Smooth muscle cell (in vitro differentiated cells): ENCODE data around the gene NTN5. TPM values are rescaled to one million over a fixed set of nuclear protein-coding genes. Genes with fewer than 3 reads are reported as not detected.

Source experiments
- DNase-seq: peaks from one replicate; lab custom pipeline; 2025; ENCODE audit not compliant: unreplicated experiment; lab: John Stamatoyannopoulos, UW
- H2AFZ ChIP-seq: fragments of 200-600 bp; sonication (generic); 2 replicates; pipeline ENCODE4 v1.6.0; 2016; ENCODE audit warnings: antibody characterized with exemption, low read depth, mild to moderate bottlenecking
- H3F3A ChIP-seq: fragments of 200-600 bp; sonication (generic); 2 replicates; pipeline ENCODE4 v1.6.0; 2017; ENCODE audit warnings: antibody characterized with exemption, low read depth
- H3K27ac ChIP-seq: fragments of 200-600 bp; sonication (generic); 2 replicates; pipeline ENCODE4 v1.5.1; 2016; ENCODE audit warnings: low read depth, mild to moderate bottlenecking
- H3K27me3 ChIP-seq: fragments of 200-600 bp; sonication (generic); 2 replicates; pipeline ENCODE4 v1.6.1; 2016; ENCODE audit warnings: low read depth, mild to moderate bottlenecking
- H3K36me3 ChIP-seq: fragments of 200-600 bp; sonication (generic); 2 replicates; pipeline ENCODE4 v1.5.1; 2016; ENCODE audit warnings: low read depth
- H3K4me1 ChIP-seq: fragments of 200-600 bp; sonication (generic); 2 replicates; pipeline ENCODE4 v1.5.1; 2016; ENCODE audit warnings: low read depth
- H3K4me2 ChIP-seq: fragments of 200-600 bp; sonication (generic); 2 replicates; pipeline ENCODE4 v1.6.0; 2016; ENCODE audit warnings: mild to moderate bottlenecking
- H3K4me3 ChIP-seq: fragments of 200-600 bp; sonication (generic); 2 replicates; pipeline ENCODE4 v1.5.1; 2016; ENCODE audit warnings: mild to moderate bottlenecking
- H3K79me2 ChIP-seq: fragments of 200-600 bp; sonication (generic); 2 replicates; pipeline ENCODE4 v1.6.0; 2016; ENCODE audit warnings: low read depth, mild to moderate bottlenecking
- H3K9ac ChIP-seq: fragments of 200-600 bp; sonication (generic); 2 replicates; pipeline ENCODE4 v1.6.0; 2016; ENCODE audit warnings: low read depth
- H3K9me3 ChIP-seq: fragments of 200-600 bp; sonication (generic); replicated peaks from 2 replicates; pipeline ENCODE4 v1.5.1; 2016; ENCODE audit warnings: low read depth
- H4K20me1 ChIP-seq: fragments of 200-600 bp; sonication (generic); 2 replicates; pipeline ENCODE4 v1.6.0; 2016; ENCODE audit warnings: low read depth
- WGBS: methylation state at CpG from one replicate; pipeline ENCODE4 v1.1.7; 2016; ENCODE audit warnings: low lambda C conversion rate; 5-methylcytosine and 5-hydroxymethylcytosine counted together
- polyA plus RNA-seq: library from polyadenylated mRNA; unstranded; fragments of >200 nt; fragmentation: Nextera tagmentation; extraction: Ambion mirVana; gene quantifications from 2 replicates; pipeline ENCODE4 v1.2.1, GENCODE V29; 2016
- total RNA-seq: library from RNA; depleted of rRNA; stranded (reverse); fragments of >200 nt; gene quantifications from 2 replicates; pipeline ENCODE4 v1.2.3, GENCODE V29; 2014
- TF ChIP-seq, protein P1 (sequence below): fragments of 200-600 bp; sonication (generic); IDR thresholded peaks from 2 replicates; pipeline ENCODE4 v1.5.1; 2017; ENCODE audit warnings: borderline replicate concordance, mild to moderate bottlenecking, antibody characterized with exemption; ENCODE audit not compliant: insufficient read depth, poor library complexity, severe bottlenecking

Gene NTN5
- total and polyA plus RNA-seq, 2 experiments from 2014 or later, result 0.22 TPM; not detected in 1

DNA sequence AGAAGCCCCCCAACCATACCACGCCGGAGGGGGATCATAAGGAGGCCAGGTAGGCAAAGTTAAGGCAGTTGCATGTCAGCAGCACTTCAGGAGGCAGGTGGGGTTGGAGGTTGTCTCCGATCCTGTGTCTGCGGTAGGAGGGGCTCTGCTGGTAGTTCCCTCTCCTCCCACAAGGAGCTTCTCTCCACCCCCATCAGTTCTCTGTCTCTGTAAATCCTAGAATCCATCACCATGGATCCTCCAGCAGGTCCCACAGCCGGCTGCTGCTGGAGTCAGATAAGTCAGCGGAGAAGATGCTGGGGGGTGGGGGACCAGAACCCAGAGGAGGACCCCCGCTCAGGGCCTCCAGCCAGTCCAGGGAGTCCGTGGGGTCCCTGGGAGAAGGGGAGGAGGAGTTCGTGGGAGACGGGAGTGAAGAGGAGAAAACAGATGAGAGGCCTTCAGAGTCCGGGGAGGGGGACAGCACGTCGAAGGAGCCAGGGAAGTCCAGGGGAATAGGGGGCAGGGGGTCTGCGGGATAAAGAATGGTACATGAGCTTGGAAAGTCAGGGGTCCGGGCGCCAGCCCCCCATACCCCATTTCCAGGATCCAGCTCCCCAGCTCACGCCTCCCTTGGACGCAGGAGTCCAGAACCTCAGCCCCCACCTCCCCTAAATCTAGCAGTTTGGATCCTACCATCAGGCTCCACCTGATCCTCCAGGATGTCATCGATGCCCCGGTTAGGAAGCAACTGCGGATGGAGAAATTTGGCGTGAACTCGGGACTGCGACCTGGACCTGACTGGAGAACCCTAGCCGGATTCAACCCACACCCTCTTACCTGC is 40.4 kb upstream of the NTN5 start:
- WGBS, result 7% methylated on average over 22 of the region's 25 CpGs
- Histone ChIP-seq H3K9me3 (no peaks in the 10 kb centered on the region), H3K27ac (no peak overlapping the region), H3K27me3 (no peaks in the 10 kb centered on the region), H4K20me1 (no peaks in the 10 kb centered on the region), H3K4me1 (peaks cover 21% of the 10 kb centered on the region), H2AFZ (peak overlapping the region; percentile 90), H3K36me3 (no peaks in the 10 kb centered on the region), H3K79me2 (no peaks in the 10 kb centered on the region), H3F3A (peaks cover 8% of the 10 kb centered on the region), H3K4me2 (peak overlapping the region; percentile 88), H3K4me3 (peak overlapping the region; percentile 71), H3K9ac (peak overlapping the region; percentile 28)
- TF ChIP-seq, protein P1, sequence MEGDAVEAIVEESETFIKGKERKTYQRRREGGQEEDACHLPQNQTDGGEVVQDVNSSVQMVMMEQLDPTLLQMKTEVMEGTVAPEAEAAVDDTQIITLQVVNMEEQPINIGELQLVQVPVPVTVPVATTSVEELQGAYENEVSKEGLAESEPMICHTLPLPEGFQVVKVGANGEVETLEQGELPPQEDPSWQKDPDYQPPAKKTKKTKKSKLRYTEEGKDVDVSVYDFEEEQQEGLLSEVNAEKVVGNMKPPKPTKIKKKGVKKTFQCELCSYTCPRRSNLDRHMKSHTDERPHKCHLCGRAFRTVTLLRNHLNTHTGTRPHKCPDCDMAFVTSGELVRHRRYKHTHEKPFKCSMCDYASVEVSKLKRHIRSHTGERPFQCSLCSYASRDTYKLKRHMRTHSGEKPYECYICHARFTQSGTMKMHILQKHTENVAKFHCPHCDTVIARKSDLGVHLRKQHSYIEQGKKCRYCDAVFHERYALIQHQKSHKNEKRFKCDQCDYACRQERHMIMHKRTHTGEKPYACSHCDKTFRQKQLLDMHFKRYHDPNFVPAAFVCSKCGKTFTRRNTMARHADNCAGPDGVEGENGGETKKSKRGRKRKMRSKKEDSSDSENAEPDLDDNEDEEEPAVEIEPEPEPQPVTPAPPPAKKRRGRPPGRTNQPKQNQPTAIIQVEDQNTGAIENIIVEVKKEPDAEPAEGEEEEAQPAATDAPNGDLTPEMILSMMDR, result peak; percentile 3
- DNase-seq, result no peak

DNA sequence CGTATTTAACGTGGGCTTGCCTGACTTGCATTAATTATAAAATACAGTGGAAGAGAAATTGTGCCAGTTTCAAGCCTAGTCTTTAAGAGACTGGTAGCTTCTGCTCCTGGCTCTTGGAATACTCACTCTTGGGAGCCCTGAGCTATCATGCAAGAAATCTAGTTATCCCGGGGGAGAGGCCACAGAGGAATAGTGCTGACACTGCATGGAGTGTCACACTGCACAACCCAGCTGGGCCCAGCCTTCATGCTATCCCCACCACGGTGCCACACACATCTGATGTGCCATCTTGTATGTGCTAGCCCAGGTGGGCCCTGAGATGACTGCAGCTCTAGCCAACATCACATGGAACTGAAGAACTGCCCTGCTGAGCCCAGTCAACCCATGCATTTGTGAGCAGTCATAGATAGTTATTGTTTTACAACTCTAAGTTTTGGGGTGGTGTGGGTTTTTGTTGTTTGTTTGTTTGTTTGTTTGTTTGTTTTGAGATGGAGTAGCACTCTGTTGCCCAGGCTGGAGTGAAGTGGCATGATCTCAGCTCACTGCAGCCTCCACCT is 38.4 kb upstream of the NTN5 start:
- 92% methylated on average over 4 of the region's 4 CpGs for WGBS

DNA sequence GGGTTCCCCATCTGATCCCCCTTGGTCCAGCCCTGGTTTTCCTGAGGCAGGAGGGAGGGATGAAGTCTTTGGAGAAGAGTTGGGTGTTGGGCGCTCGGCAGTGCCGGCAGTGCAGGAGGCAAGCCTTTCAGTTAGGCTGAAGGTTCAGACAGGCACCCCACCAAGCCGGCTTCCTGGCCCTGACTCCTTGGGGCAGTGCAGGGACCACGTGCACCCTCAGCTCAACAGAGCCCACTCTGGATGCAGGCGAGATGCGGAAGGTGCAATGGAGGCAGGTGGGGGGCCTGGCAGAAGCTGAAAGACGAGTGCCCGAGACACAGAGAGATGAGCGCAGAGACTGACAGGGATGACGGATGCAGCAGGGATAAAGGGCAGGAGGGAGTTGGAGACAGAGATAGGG is 35.7 kb upstream of the NTN5 start:
- Histone ChIP-seq H3K9me3 (no peaks in the 10 kb centered on the region), H4K20me1 (no peaks in the 10 kb centered on the region), H3K4me3 (no peak overlapping the region), H3K36me3 (no peaks in the 10 kb centered on the region), H3K27ac (no peak overlapping the region), H3K79me2 (no peaks in the 10 kb centered on the region), H3K4me2 (no peak overlapping the region), H2AFZ (no peak overlapping the region), H3K4me1 (peaks cover 3% of the 10 kb centered on the region), H3F3A (no peaks in the 10 kb centered on the region), H3K9ac (no peak overlapping the region), H3K27me3 (no peaks in the 10 kb centered on the region)
- 62% methylated on average over 11 of the region's 11 CpGs for WGBS
- DNase-seq, result no peak
- TF ChIP-seq, protein P1, result no peak

More for the DNA sequence above, 38.4 kb upstream of the NTN5 start:
- Histone ChIP-seq H3F3A (no peaks in the 10 kb centered on the region), H4K20me1 (no peaks in the 10 kb centered on the region), H3K9ac (no peak overlapping the region), H3K27ac (no peak overlapping the region), H2AFZ (no peak overlapping the region), H3K36me3 (no peaks in the 10 kb centered on the region), H3K4me3 (no peak overlapping the region), H3K9me3 (no peaks in the 10 kb centered on the region), H3K4me2 (no peak overlapping the region), H3K27me3 (no peaks in the 10 kb centered on the region), H3K79me2 (no peaks in the 10 kb centered on the region), H3K4me1 (peaks cover 11% of the 10 kb centered on the region)
- TF ChIP-seq, protein P1, result no peak
- DNase-seq, result no peak
